Esophagus (tissue), 2 donors: ENCODE data around the gene PPOX. TPM values are rescaled to one million over a fixed set of nuclear protein-coding genes. Genes with fewer than 3 reads are reported as not detected.

Experiments
- H3K27ac ChIP-seq, 2 donors: one replicate each; pipeline ENCODE4 v1.5.1; 2013; ENCODE audit warnings: low read depth in 2 of 2, mild to moderate bottlenecking in 2 of 2, inconsistent platforms in 1 of 2, low read length in 1 of 2, moderate library complexity in 1 of 2
- H3K27me3 ChIP-seq, 2 donors: one replicate each; pipeline ENCODE4 v1.6.1; 2013; ENCODE audit warnings: low read length in 2 of 2, control low read depth in 1 of 2, mild to moderate bottlenecking in 1 of 2; ENCODE audit not compliant: insufficient read depth in 2 of 2, control insufficient read depth in 1 of 2
- H3K36me3 ChIP-seq, 2 donors: one replicate each; pipeline ENCODE4 v1.6.1; 2013; ENCODE audit warnings: low read length in 1 of 2; ENCODE audit not compliant: control insufficient read depth in 2 of 2, insufficient read depth in 2 of 2
- H3K4me1 ChIP-seq, 2 donors: one replicate each; pipeline ENCODE4 v1.6.1; 2013; ENCODE audit warnings: low read length in 1 of 2; ENCODE audit not compliant: control insufficient read depth in 2 of 2, insufficient read depth in 2 of 2
- H3K4me3 ChIP-seq, 2 donors: one replicate each; pipeline ENCODE4 v1.5.1; 2013; ENCODE audit warnings: low read length in 2 of 2, mild to moderate bottlenecking in 2 of 2, low read depth in 1 of 2, moderate library complexity in 1 of 2
- H3K9me3 ChIP-seq, 2 donors: one replicate each; pipeline ENCODE4 v1.6.1; 2013; ENCODE audit warnings: mild to moderate bottlenecking in 2 of 2, low read depth in 1 of 2, low read length in 1 of 2, moderate library complexity in 1 of 2; ENCODE audit not compliant: control insufficient read depth in 2 of 2, insufficient read depth in 1 of 2
- WGBS, 2 donors: extraction: QIAGEN DNeasy Blood & Tissue Kit; methylation state at CpG; one replicate each; pipeline ENCODE4 v1.1.7; 2013; 5-methylcytosine and 5-hydroxymethylcytosine counted together
- polyA plus RNA-seq, 2 donors: library from polyadenylated mRNA; stranded (reverse); fragments of 200-250 nt; gene quantifications; one replicate each; pipeline ENCODE4 v1.2.3, GENCODE V29; 2013
- donor health status: healthy with polysubstance abuse.
- donor health status: Bipolar disorder and iron deficiency.

The PPOX gene
- polyA plus RNA-seq, 2 donors: 11.7 to 29.6 TPM

DNA sequence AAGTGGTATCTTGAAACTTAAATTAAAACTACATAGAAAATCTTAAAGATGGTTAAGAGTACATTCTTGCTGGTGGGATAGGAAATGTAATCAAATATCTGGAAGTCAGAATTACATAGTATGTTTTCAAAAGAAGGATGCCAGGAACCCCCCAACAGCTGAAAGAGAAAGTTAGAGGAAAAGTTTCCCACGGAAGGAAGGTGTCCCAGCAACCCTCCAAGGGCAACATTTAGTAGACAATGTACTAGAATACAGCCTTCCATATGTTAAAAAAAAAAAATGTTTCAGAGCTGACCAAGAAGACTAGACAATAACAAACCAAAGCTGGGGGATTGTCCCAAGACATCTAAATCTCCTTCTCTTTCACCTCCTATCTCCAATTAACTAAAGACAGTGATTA is 36.0 kb upstream of the PPOX start:
- H3K36me3 ChIP-seq: peaks cover 3 to 6% of the 10 kb centered on the region in 2 donors
- no peak overlapping the region for H3K4me3 ChIP-seq
- 48 to 56% methylated on average over 1 of the region's 1 CpG for WGBS, 2 donors
- H3K27ac ChIP-seq: no peak overlapping the region
- no peaks in the 10 kb centered on the region for H3K9me3 ChIP-seq
- no peaks in the 10 kb centered on the region for H3K27me3 ChIP-seq
- peaks cover 0 to 2% of the 10 kb centered on the region in 2 donors for H3K4me1 ChIP-seq

DNA sequence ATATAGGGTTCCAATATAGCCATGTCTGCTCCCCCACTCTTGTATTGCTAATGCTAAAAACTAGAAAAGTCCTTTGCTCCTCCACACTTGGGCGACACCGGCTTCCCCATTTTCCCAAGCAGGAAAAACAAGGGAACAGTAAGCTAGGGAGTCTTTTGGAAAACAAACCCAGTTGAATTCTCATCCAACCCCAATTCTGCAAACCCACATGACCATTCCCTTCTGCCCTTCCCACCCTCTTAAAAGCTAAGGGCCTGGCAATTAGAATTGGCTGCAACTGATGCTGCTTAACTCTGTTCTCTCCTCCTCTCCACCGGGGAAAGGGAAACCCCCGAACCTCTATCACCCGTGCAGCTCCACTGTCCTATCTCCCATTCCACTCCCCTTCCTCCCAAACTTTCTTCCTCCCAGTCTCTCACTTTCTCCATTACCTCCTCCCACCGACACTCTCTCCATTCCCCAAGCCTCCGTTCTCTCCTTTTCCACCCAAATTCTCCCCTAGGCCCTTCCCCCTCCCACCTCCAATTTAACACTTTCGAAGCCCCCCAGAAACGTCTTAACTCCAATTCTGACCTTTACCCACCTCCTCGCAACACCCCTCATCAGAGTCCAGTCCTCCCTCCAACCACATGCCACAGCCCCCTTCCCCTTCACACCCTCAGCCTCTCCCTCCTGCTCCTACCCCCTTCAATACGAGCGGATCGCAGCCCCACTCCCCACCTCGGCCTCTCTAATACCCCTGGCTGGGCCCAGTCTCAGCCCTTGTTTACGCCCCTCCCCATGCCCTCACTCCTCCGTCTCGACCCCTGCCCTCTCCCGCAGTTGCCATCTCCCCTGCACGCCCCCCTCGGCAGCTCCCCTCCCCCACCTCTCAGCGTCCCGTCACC is 34.5 kb upstream of the PPOX start:
- Histone ChIP-seq H3K9me3 (no peaks in the 10 kb centered on the region), H3K4me3 (peak overlapping the region; percentile 81 to 89), H3K27me3 (no peaks in the 10 kb centered on the region), H3K4me1 (peaks cover 0 to 2% of the 10 kb centered on the region in 2 donors), H3K27ac (peak overlapping the region; percentile 91 to 99), H3K36me3 (peaks cover under 1 to 6% of the 10 kb centered on the region in 2 donors)
- 4 to 5% methylated on average over 22 of the region's 22 CpGs for WGBS, 2 donors

DNA sequence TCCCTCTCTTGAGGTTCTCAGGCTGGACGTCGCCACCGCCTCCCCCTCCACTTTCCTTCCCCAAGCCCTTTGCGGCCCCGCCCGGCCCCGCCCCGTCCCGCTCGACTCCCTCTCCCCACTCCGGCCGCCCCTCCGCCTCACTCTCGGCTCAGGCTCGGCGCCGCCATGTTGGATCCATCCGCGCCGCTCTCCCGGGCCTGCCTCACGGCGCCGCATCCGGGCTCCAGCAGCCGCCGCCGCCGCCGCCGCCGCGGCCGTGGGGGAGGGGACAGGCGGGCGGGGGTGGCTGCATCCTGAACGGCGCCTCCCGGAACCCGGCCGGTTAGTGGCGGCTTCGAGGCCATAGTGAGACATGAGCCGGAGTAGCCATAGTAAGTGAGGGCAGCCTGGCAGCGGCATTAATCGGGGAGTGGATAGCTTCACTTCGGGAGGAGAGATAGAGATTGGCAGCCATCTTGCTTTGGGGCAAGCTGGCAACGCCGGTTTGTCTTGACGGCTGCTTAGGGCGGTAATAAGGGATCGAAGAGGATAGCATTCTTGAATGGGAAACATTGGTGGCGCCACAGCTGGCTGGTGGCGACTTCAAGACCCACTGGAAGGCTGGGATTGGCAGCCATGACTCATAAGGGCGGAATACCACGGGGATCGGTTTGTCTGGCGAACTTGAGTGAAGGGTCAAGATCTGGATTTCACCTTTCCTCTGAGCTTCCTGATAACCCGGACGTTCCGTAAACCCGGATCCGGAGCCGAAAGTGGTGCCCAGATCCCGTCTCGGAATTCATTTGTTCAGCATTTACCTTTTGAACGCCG is 33.6 kb upstream of the PPOX start, which contains the start of gene DEDD:
DEDD (minus strand) TSS at position 258 of the 810 bp plus-strand sequence. CDS start 8,205 bp downstream, outside the sequence.
- peak within 1 kb of the TSS; percentile 91 to 99 for H3K27ac ChIP-seq
- H3K4me1 ChIP-seq: peaks cover 0 to 2% of the 10 kb centered on the region in 2 donors
- 1% methylated on average over 56 to 68 of the region's 68 CpGs for WGBS, 2 donors

DNA sequence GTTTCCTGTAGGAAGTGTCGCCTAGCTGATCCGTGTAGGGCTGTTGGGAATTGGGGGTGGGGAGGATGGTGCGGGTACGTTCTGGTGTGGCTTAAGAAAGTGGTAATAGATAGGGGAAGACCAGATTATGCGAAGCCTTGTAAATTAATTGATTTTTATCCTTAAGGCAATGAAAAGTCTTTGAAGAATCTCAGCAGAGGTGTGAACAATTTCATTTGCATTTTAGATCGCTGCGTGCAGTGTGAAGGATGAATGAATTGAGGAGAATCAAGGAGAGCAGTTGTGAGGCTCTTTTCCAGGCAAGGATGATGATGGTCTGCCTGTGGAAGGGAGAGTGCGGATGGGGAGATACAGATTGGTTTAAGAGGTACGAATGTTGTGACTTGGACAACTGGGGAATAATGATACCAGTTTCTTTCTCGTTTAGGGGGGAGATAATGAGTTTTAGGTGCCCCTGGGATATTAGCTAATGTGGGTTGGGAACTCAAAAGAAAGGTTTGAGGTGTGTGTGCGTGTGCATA is 32.9 kb upstream of the PPOX start:
- peaks cover 0 to 4% of the 10 kb centered on the region in 2 donors for H3K36me3 ChIP-seq
- WGBS, 2 donors: 4% methylated on average over 11 of the region's 11 CpGs
- peaks cover 0 to 2% of the 10 kb centered on the region in 2 donors for H3K4me1 ChIP-seq
- H3K27ac ChIP-seq: peak overlapping the region; percentile 91 to 99
- peak overlapping the region; percentile 81 to 89 for H3K4me3 ChIP-seq
- H3K27me3 ChIP-seq: no peaks in the 10 kb centered on the region
- no peaks in the 10 kb centered on the region for H3K9me3 ChIP-seq

More for the DNA sequence above, 33.6 kb upstream of the PPOX start, which contains the start of gene DEDD:
- Histone ChIP-seq H3K36me3 (peaks cover 0 to 6% of the 10 kb centered on the region in 2 donors), H3K9me3 (no peaks in the 10 kb centered on the region), H3K27me3 (no peaks in the 10 kb centered on the region), H3K4me3 (peak within 1 kb of the TSS; percentile 81 to 89)

DNA sequence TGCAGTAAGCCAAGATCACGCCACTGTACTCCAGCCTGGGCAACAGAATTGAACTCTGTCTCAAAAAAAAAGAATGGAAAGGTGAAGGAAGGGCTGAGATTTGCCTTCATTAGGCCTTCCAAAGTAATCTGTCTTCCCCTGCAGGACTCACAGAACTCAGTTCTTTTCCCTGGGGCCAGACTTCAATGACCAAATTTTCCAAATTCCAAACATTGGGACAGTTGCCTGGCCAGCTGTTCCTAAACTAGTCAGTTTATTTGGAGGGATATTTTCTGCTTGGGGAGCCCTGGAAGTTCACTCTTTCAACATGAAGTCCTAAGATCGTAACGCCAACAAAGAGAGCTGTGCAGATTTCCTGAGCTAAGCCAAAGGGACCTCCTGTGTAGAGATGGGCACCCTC is 28.3 kb upstream of the PPOX start:
- no peaks in the 10 kb centered on the region for H3K4me1 ChIP-seq
- no peaks in the 10 kb centered on the region for H3K9me3 ChIP-seq
- no peak overlapping the region for H3K4me3 ChIP-seq
- H3K36me3 ChIP-seq: no peaks in the 10 kb centered on the region
- 77 to 81% methylated on average over 3 of the region's 3 CpGs for WGBS, 2 donors
- H3K27ac ChIP-seq: no peak overlapping the region
- H3K27me3 ChIP-seq: no peaks in the 10 kb centered on the region

DNA sequence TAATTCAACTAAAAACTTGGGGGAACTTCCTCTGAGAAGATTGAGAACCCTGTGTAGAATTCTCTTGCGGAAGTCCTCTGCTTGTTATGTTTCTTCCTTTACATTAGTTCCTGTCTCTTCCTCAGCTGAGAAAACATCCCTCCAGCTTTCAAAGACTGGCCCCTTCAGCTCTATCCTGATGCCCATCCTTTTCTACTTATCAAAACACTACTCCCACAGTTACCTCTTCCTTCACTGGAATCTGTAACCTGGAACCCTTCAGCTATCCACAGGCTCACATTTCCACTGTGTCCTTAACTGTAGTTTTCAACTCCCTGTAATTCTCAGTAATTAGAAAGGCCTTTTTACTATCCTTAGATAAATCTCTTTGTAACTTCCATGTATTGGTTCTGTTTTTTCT is 27.8 kb upstream of the PPOX start:
- Histone ChIP-seq H3K4me3 (no peak overlapping the region), H3K36me3 (no peaks in the 10 kb centered on the region), H3K27ac (no peak overlapping the region), H3K4me1 (no peaks in the 10 kb centered on the region), H3K9me3 (no peaks in the 10 kb centered on the region), H3K27me3 (no peaks in the 10 kb centered on the region)
- 88 to 90% methylated on average over 1 of the region's 1 CpG for WGBS, 2 donors

DNA sequence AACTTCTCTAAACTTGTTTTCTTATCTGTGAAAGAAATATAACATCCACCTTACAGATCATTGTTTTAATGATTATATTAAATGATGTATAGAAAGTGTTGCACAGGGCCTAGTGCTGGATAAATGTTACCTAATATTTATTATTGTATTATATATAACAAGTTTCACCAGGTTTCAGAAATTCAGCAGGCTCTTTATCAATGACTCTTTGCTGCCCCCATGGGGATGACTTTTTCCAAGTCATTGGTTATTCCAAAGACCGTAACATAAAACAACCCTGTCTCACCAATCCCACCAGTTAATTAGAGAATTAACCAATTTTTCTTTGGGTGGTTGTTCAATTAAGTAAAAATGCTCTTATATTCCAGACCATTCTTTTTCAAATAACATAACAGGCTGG is 26.5 kb upstream of the PPOX start:
- 19 to 42% methylated on average over 1 of the region's 1 CpG for WGBS, 2 donors
- Histone ChIP-seq H3K27me3 (no peaks in the 10 kb centered on the region), H3K9me3 (no peaks in the 10 kb centered on the region), H3K27ac (no peak overlapping the region), H3K36me3 (no peaks in the 10 kb centered on the region), H3K4me3 (no peak overlapping the region), H3K4me1 (no peaks in the 10 kb centered on the region)

DNA sequence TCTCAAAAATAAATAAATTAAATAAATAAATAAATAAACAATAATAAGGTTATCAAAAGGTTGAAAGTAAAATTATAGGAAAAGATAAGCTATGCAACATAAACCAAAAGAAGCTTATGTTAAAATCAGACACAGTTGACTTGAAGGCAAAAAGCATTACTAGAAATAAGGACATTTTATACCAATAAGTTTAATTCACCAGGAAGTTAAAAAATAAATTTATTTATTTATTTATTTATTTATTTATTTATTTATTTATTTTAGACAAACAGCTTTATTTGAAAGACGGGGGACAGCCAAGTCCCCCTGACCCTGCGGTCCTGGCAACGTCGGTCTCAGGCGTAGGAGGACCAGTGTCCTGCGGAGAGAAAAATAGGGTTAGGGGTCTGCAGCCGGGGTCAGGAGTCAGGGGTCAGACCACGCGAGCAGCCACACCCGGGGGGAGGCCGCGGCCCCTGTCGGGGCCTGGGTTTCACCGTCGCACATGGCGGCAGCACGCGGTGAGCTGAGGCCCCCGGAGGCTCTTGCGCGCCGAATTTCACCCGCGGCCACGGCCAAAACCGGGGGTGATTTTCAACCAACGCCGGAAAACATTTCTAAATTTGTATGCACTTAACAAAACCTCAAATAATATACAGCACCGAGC is 25.3 kb upstream of the PPOX start:
- 93 to 96% methylated on average over 29 of the region's 29 CpGs for WGBS, 2 donors

DNA sequence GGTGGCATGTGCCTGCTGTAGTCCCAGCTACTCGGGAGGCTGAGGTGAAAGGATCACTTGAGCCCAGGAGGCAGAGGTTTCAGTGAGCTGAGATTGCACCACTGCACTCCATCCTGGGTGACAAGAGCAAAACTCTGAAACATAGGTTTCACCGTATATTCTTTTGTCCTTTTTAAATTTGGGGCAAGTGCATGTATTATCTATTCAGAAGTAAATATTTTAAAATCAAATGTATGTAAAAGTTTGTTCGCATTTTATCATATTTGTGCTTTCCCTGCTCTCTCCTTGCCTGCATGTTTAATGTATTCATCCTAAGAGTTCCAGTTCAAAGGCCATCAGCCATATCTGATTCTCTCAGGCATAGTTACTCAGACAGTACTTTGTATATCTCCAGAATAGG is 20.4 kb upstream of the PPOX start:
- no peaks in the 10 kb centered on the region for H3K4me1 ChIP-seq
- H3K4me3 ChIP-seq: no peak overlapping the region
- 83 to 85% methylated on average over 3 of the region's 3 CpGs for WGBS, 2 donors
- H3K36me3 ChIP-seq: no peaks in the 10 kb centered on the region
- H3K27me3 ChIP-seq: no peaks in the 10 kb centered on the region
- H3K27ac ChIP-seq: no peak overlapping the region
- no peaks in the 10 kb centered on the region for H3K9me3 ChIP-seq

More for the DNA sequence above, 25.3 kb upstream of the PPOX start:
- H3K27ac ChIP-seq: no peak overlapping the region
- H3K36me3 ChIP-seq: no peaks in the 10 kb centered on the region
- no peaks in the 10 kb centered on the region for H3K4me1 ChIP-seq
- H3K27me3 ChIP-seq: no peaks in the 10 kb centered on the region
- H3K9me3 ChIP-seq: no peaks in the 10 kb centered on the region
- H3K4me3 ChIP-seq: no peak overlapping the region
